K562 (cell line): ENCODE measurements around the gene HMGA1. TPM values are rescaled to one million over a fixed set of nuclear protein-coding genes. Genes with fewer than 3 reads are reported as not detected.

ENCODE experiments used
- ASH1L ChIP-seq: fragments of 450-650 bp; IDR thresholded peaks from 2 replicates; pipeline ENCODE4 v1.6.1; 2018; ENCODE audit warnings: borderline replicate concordance, mild to moderate bottlenecking, low read depth; ENCODE audit not compliant: partially characterized antibody
- CEBPG ChIP-seq, 3 experiments: fragments of 200-800 bp in 1 of 3; sonication (Bioruptor generic) in 1 of 3; sonication (generic) in 1 of 3; formaldehyde crosslinking in 1 of 3; IDR thresholded peaks in 2 of 3; conservative IDR thresholded peaks in 1 of 3; 2 replicates each; pipeline versions ENCODE4 v1.6.1 to v1.8.0; 2016 to 2022; ENCODE audit warnings: missing compliant biosample characterization in 2 of 3, missing genetic modification characterization in 2 of 3, mild to moderate bottlenecking in 1 of 3, missing genetic modification reagents in 1 of 3
- E2F6 ChIP-seq, 2 experiments: IDR thresholded peaks; 2 replicates each; pipeline ENCODE4 v1.6.1; 2011; ENCODE audit warnings: borderline replicate concordance in 1 of 2, control low read depth in 1 of 2, low read depth in 1 of 2, low read length in 1 of 2, mild to moderate bottlenecking in 1 of 2, mixed read lengths in 1 of 2, moderate library complexity in 1 of 2; ENCODE audit not compliant: insufficient read depth in 1 of 2, insufficient read length in 1 of 2, poor library complexity in 1 of 2, severe bottlenecking in 1 of 2; ENCODE audit errors: extremely low read depth in 1 of 2
- EZH2 ChIP-seq: IDR thresholded peaks from 2 replicates; pipeline ENCODE4 v1.6.1; 2012; ENCODE audit warnings: low read depth, mild to moderate bottlenecking, inconsistent platforms, low read length, borderline replicate concordance
- GABPA ChIP-seq: fragments of 200-800 bp; sonication (Bioruptor generic); conservative IDR thresholded peaks from 2 replicates; pipeline ENCODE4 v1.6.1; 2016; ENCODE audit warnings: low read depth, missing genetic modification characterization, missing compliant biosample characterization
- ILK ChIP-seq: fragments of 450-650 bp; IDR thresholded peaks from 2 replicates; pipeline ENCODE4 v1.6.1; 2016; ENCODE audit warnings: missing genetic modification characterization, low read depth, mild to moderate bottlenecking, missing compliant biosample characterization, moderate library complexity, borderline replicate concordance
- KLF6 ChIP-seq: fragments of 250-450 bp; sonication (Bioruptor Pico); IDR thresholded peaks from 2 replicates; pipeline ENCODE4 v1.4.0; 2020; ENCODE audit warnings: mild to moderate bottlenecking, moderate library complexity, borderline replicate concordance
- MCM3 ChIP-seq: fragments of 450-650 bp; IDR thresholded peaks from 2 replicates; pipeline ENCODE4 v1.6.1; 2016
- MCM7 ChIP-seq, 2 experiments: fragments of 450-650 bp; IDR thresholded peaks; 2 replicates each; pipeline ENCODE4 v1.6.1; 2016 to 2018
- MXD1 ChIP-seq: fragments of 250-450 bp; sonication (Bioruptor Pico); IDR thresholded peaks from 2 replicates; pipeline ENCODE4 v1.8.0; 2021; ENCODE audit warnings: borderline replicate concordance, mild to moderate bottlenecking, moderate library complexity; ENCODE audit not compliant: poor library complexity, severe bottlenecking
- NFATC3 ChIP-seq: fragments of 450-650 bp; IDR thresholded peaks from 2 replicates; pipeline ENCODE4 v1.6.1; 2017; ENCODE audit warnings: mild to moderate bottlenecking
- POLR3A ChIP-seq: IDR thresholded peaks from 2 replicates; pipeline ENCODE4 v1.6.1; 2011; ENCODE audit warnings: borderline replicate concordance, mild to moderate bottlenecking, moderate library complexity; ENCODE audit not compliant: insufficient read length, insufficient read depth; ENCODE audit errors: extremely low read depth
- SREBF2 ChIP-seq: sonication (generic); formaldehyde crosslinking; IDR thresholded peaks from 2 replicates; pipeline ENCODE4 v1.4.0; 2020; ENCODE audit warnings: mild to moderate bottlenecking, missing genetic modification reagents
- STAT5A ChIP-seq: IDR thresholded peaks from 2 replicates; pipeline ENCODE4 v1.6.1; 2012; ENCODE audit warnings: low read length, inconsistent platforms, borderline replicate concordance
- TEAD1 ChIP-seq, 2 experiments: fragments of 450-650 bp in 1 of 2; sonication (generic) in 1 of 2; formaldehyde crosslinking; IDR thresholded peaks; 2 replicates each; pipeline versions ENCODE4 v1.4.0 to v1.8.0; 2020 to 2022; ENCODE audit warnings: mild to moderate bottlenecking in 2 of 2, missing genetic modification reagents in 1 of 2
- TSC22D4 ChIP-seq: fragments of 450-650 bp; IDR thresholded peaks from 2 replicates; pipeline ENCODE4 v1.6.1; 2016; ENCODE audit warnings: missing genetic modification characterization, missing biosample characterization, control low read depth
- ZNF121 ChIP-seq: sonication (generic); formaldehyde crosslinking; conservative IDR thresholded peaks from 2 replicates; pipeline ENCODE4 v1.8.0; 2022; ENCODE audit warnings: missing genetic modification reagents
- ZNF134 ChIP-seq: fragments of 250-450 bp; sonication (Bioruptor Pico); conservative IDR thresholded peaks from 2 replicates; pipeline ENCODE4 v1.4.0; 2020
- ZNF224 ChIP-seq: sonication (generic); formaldehyde crosslinking; IDR thresholded peaks from 2 replicates; pipeline ENCODE4 v1.8.0; 2022; ENCODE audit warnings: mild to moderate bottlenecking, missing genetic modification reagents
- ZNF354B ChIP-seq: fragments of 250-450 bp; sonication (Bioruptor Pico); IDR thresholded peaks from 2 replicates; pipeline ENCODE4 v1.4.0; 2020
- polyA plus RNA-seq, 8 experiments: library from polyadenylated mRNA; depleted of rRNA in 4 of 8; stranded (reverse) in 5 of 8; unstranded in 3 of 8; fragments of >200 nt; fragmentation: Nextera tagmentation in 2 of 8; fragmentation: Illumina TruSeq in 1 of 8; extraction: Ambion mirVana in 2 of 8; extraction: Trizol in 1 of 8; gene quantifications; 2 replicates each; pipeline versions ENCODE4 v1.2.1 to v1.2.3, GENCODE V29; 2011 to 2014; ENCODE audit warnings: inconsistent platforms in 1 of 8, missing spikeins in 1 of 8
- total RNA-seq, 7 experiments: library from RNA; depleted of rRNA in 6 of 7; stranded (reverse); fragments of >200 nt in 6 of 7; fragmentation: Illumina TruSeq in 2 of 7; extraction: Trizol in 2 of 7; gene quantifications; 2 replicates each; pipeline versions ENCODE4 v1.2.1 to v1.2.3, GENCODE V29; 2011 to 2021; ENCODE audit warnings: low replicate concordance in 1 of 7
- TF ChIP-seq, protein P1 (sequence below): IDR thresholded peaks from 2 replicates; pipeline ENCODE4 v1.6.1; 2016; ENCODE audit warnings: missing genetic modification characterization, missing compliant biosample characterization
- TF ChIP-seq, protein P2 (sequence below): sonication (generic); formaldehyde crosslinking; IDR thresholded peaks from 2 replicates; pipeline ENCODE4 v1.8.0; 2023; ENCODE audit warnings: mild to moderate bottlenecking, missing genetic modification reagents

HMGA1 gene
- total and polyA plus RNA-seq, 9 of the 15 experiments (the other 6 are each of a cell fraction or from before 2014, with no cell fraction given) = 27.8 to 1,947 (median 594) TPM

GRCh38 chr6:34246563-34247391 is 10.1 kb downstream of the HMGA1 start (continued):
- TF ChIP-seq MCM3 = no peak
- TF ChIP-seq, protein P1, sequence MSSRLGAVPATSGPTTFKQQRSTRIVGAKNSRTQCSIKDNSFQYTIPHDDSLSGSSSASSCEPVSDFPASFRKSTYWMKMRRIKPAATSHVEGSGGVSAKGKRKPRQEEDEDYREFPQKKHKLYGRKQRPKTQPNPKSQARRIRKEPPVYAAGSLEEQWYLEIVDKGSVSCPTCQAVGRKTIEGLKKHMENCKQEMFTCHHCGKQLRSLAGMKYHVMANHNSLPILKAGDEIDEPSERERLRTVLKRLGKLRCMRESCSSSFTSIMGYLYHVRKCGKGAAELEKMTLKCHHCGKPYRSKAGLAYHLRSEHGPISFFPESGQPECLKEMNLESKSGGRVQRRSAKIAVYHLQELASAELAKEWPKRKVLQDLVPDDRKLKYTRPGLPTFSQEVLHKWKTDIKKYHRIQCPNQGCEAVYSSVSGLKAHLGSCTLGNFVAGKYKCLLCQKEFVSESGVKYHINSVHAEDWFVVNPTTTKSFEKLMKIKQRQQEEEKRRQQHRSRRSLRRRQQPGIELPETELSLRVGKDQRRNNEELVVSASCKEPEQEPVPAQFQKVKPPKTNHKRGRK = no peak
- no peak for TF ChIP-seq MXD1 (CRISPR knock-in tag)
- no peak for TF ChIP-seq SREBF2
- TF ChIP-seq STAT5A = no peak
- TF ChIP-seq TEAD1 (CRISPR knock-in tag; IDR thresholded peaks at IDR 0.05) = no peak
- TF ChIP-seq MCM7 (IDR thresholded peaks at IDR 0.05) = no peak
- no peak for TF ChIP-seq CEBPG (CRISPR knock-in tag; IDR thresholded peaks at IDR 0.05)
- no peak for TF ChIP-seq CEBPG (tag; conservative IDR thresholded peaks at IDR 0.05 in 1 of 2, IDR thresholded peaks at IDR 0.05 in 1 of 2)
- TF ChIP-seq ZNF224 (CRISPR knock-in tag) = no peak
- TF ChIP-seq EZH2 = no peak
- TF ChIP-seq POLR3A = no peak
- TF ChIP-seq, protein P2, sequence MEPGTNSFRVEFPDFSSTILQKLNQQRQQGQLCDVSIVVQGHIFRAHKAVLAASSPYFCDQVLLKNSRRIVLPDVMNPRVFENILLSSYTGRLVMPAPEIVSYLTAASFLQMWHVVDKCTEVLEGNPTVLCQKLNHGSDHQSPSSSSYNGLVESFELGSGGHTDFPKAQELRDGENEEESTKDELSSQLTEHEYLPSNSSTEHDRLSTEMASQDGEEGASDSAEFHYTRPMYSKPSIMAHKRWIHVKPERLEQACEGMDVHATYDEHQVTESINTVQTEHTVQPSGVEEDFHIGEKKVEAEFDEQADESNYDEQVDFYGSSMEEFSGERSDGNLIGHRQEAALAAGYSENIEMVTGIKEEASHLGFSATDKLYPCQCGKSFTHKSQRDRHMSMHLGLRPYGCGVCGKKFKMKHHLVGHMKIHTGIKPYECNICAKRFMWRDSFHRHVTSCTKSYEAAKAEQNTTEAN = no peak
- TF ChIP-seq ZNF121 (CRISPR knock-in tag) = no peak
- TF ChIP-seq GABPA (tag) = no peak
- TF ChIP-seq NFATC3 = no peak
- TF ChIP-seq ASH1L = no peak
- TF ChIP-seq ILK = no peak
- TF ChIP-seq KLF6 (CRISPR knock-in tag) = no peak
- TF ChIP-seq ZNF354B = no peak
- peak in 1 of 2 experiments; percentile 29 for TF ChIP-seq E2F6 (IDR thresholded peaks at IDR 0.05; ENCODE audit: borderline replicate concordance in 1 of 2, extremely low read depth in 1 of 2, insufficient read depth in 1 of 2, insufficient read length in 1 of 2, low read depth in 1 of 2, low read length in 1 of 2, poor library complexity in 1 of 2, severe bottlenecking in 1 of 2)
- TF ChIP-seq TSC22D4 = no peak
- peak; percentile 79 for TF ChIP-seq ZNF134 (CRISPR knock-in tag)
